ENCODE results near the gene SOX18.
A peak's percentile ranks its signal among the peaks of the same experiment; 100 is the strongest.

SOX18 gene

GRCh38 chr20:64041781-64042053 lies 7.7 kb downstream of the SOX18 start:
- no peak for TF ChIP-seq CTCF (conservative IDR thresholded peaks at IDR 0.05; ENCODE audit: control insufficient read depth, insufficient read depth, low read depth, low read length)
- no peak for DNase-seq (ENCODE audit: low read depth)
- no peak overlapping the region for H3K4me3 ChIP-seq (ENCODE audit: control insufficient read depth, low read depth, low read length)

GRCh38 chr20:64041040-64041780 lies 8.2 kb downstream of the SOX18 start:
- no peak for TF ChIP-seq CTCF (conservative IDR thresholded peaks at IDR 0.05; ENCODE audit: control insufficient read depth, insufficient read depth, low read depth, low read length)
- H3K4me3 ChIP-seq (ENCODE audit: control insufficient read depth, low read depth, low read length) = no peak overlapping the region
- no peak for DNase-seq (ENCODE audit: low read depth)

- DNase-seq (ENCODE audit: low read depth) = no peak
- no peak for TF ChIP-seq CTCF (conservative IDR thresholded peaks at IDR 0.05; ENCODE audit: control insufficient read depth, insufficient read depth, low read depth, low read length)
- no peak overlapping the region for H3K4me3 ChIP-seq (ENCODE audit: control insufficient read depth, low read depth, low read length)
Measured at GRCh38 chr20:64040231-64041039, 9.0 kb downstream of the SOX18 start.

- H3K4me3 ChIP-seq (ENCODE audit: control insufficient read depth, low read depth, low read length) = no peak overlapping the region
- no peak for TF ChIP-seq CTCF (conservative IDR thresholded peaks at IDR 0.05; ENCODE audit: control insufficient read depth, insufficient read depth, low read depth, low read length)
- DNase-seq (ENCODE audit: low read depth) = no peak
Measured at GRCh38 chr20:64039293-64040160, 9.9 kb downstream of the SOX18 start.

GRCh38 chr20:64038565-64039292 lies 10.7 kb downstream of the SOX18 start:
- peak overlapping the region; percentile 6 for H3K4me3 ChIP-seq (ENCODE audit: control insufficient read depth, low read depth, low read length)
- peak; percentile 56 for DNase-seq (ENCODE audit: low read depth)
- TF ChIP-seq CTCF (conservative IDR thresholded peaks at IDR 0.05; ENCODE audit: control insufficient read depth, insufficient read depth, low read depth, low read length) = no peak

- TF ChIP-seq CTCF (conservative IDR thresholded peaks at IDR 0.05; ENCODE audit: control insufficient read depth, insufficient read depth, low read depth, low read length) = no peak
- H3K4me3 ChIP-seq (ENCODE audit: control insufficient read depth, low read depth, low read length) = no peak overlapping the region
- no peak for DNase-seq (ENCODE audit: low read depth)
Measured at GRCh38 chr20:64038224-64038564, 11.2 kb downstream of the SOX18 start.
